Measurements from ENCODE around the gene SAP30BP.

Gene SAP30BP

DNA sequence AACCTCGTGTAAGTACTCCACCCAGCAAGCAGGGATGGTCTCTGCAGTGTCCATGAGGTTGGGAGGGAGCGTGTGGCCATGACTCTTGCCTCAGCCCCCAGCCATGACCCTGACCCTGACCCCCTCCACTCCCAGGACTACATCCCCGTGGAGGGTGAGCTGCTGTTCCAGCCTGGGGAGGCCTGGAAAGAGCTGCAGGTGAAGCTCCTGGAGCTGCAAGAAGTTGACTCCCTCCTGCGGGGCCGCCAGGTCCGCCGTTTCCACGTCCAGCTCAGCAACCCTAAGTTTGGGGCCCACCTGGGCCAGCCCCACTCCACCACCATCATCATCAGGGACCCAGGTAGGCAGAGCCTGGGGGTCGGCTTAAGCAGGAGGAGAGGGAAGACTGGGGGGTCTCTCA, 81.6 kb downstream of the SAP30BP start:
- H3K36me3 ChIP-seq (ENCODE audit: control insufficient read depth in 4 of 4, insufficient read depth in 4 of 4, low read length in 3 of 4), result no peaks in the 10 kb centered on the region
- H3K9me3 ChIP-seq (ENCODE audit: control extremely low read depth in 1 of 5, control insufficient read depth in 4 of 5, insufficient read depth in 2 of 5, low read depth in 1 of 5, low read length in 4 of 5), result no peaks in the 10 kb centered on the region
- peaks cover 0 to 13% (median 9%) of the 10 kb centered on the region in 4 experiments for H3K4me1 ChIP-seq (ENCODE audit: control extremely low read depth in 1 of 4, control insufficient read depth in 4 of 4, insufficient read depth in 4 of 4, low read length in 3 of 4)
- POLR2A ChIA-PET, result interaction anchor here (1.5 to 1.8 kb wide), 2 partner anchors 61 to 75 kb away, joined by 3 read pairs; no protein-coding TSS in a partner anchor
- 96% methylated on average over 3 of the region's 9 CpGs for WGBS (ENCODE audit: insufficient coverage)
- CTCF ChIA-PET, result interaction anchor here (0.7 to 11.6 kb wide), 27 partner anchors 9 to 460 kb away, joined by 3 to 257 read pairs (median 7); partner anchors contain the start of genes GALK1, RECQL5, SAP30BP and SLC25A19
- no peaks in the 10 kb centered on the region for H3K27me3 ChIP-seq (replicated peaks in 2 of 5; ENCODE audit: control insufficient read depth in 4 of 5, insufficient read depth in 5 of 5, low read length in 4 of 5)
- no peak overlapping the region for H3K27ac ChIP-seq (ENCODE audit: insufficient read depth in 1 of 2, low read depth in 1 of 2, low read length in 2 of 2, poor library complexity in 1 of 2, severe bottlenecking in 2 of 2)
- H3K4me3 ChIP-seq (ENCODE audit: control insufficient read depth in 1 of 7, extremely low read depth in 1 of 7, insufficient read depth in 4 of 7, low read depth in 2 of 7, low read length in 6 of 7), result no peak overlapping the region
- no peak for DNase-seq

DNA sequence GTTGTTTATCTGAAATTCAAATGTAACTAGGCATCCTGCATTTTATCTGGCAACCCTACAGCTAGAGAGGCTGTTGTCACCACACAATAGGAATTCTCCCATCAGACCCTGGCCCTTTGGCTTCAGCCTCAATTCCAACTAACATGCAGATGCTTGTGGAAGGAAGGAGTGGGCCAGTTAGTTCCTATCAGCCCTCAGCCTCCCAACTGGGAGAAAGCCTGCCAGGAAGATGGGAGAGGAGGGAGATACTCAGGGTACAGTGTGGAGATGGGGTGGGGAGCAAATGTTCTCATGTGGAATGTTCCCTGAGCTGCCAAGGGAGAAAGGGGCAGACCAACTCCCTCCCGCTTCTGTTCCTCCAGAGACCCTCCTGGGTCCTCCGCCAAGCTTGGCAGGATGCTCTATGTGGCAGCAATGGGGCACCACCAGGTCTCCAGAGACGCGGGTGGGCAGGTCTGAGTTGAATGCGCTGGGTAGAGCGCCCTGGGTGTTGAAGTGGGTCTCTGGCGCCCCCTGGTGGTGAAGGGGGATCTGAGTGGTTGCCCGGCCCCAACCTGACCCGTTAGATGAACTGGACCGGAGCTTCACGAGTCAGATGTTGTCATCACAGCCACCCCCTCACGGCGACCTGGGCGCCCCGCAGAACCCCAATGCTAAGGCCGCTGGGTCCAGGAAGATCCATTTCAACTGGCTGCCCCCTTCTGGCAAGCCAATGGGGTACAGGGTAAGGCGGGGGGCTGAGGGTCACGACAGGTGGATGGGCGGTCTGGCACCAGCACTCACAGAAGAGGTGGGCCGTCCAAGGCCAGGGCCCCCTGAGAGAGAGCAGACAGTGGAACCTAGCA, 82.6 kb downstream of the SAP30BP start:
- peak overlapping the region in 1 of 7 experiments; percentile 37 for H3K4me3 ChIP-seq (ENCODE audit: control insufficient read depth in 1 of 7, extremely low read depth in 1 of 7, insufficient read depth in 4 of 7, low read depth in 2 of 7, low read length in 6 of 7)
- DNase-seq, result peak; percentile 78 to 85 (median 80)
- POLR2A ChIA-PET, result interaction anchor here (0.6 to 1.1 kb wide), 2 partner anchors 29 to 94 kb away, joined by 3 read pairs; partner anchors contain the start of gene UNC13D
- CTCF ChIA-PET, result interaction anchor here (0.8 to 11.6 kb wide), 34 partner anchors 9 to 461 kb away, joined by 3 to 257 read pairs (median 4); partner anchors contain the start of genes GALK1, RECQL5, SAP30BP and SLC25A19
- H3K4me1 ChIP-seq (ENCODE audit: control extremely low read depth in 1 of 4, control insufficient read depth in 4 of 4, insufficient read depth in 4 of 4, low read length in 3 of 4), result peaks cover 0 to 22% (median 18%) of the 10 kb centered on the region in 4 experiments
- WGBS (ENCODE audit: insufficient coverage), result 15% methylated on average over 19 of the region's 20 CpGs
- no peaks in the 10 kb centered on the region for H3K27me3 ChIP-seq (replicated peaks in 2 of 5; ENCODE audit: control insufficient read depth in 4 of 5, insufficient read depth in 5 of 5, low read length in 4 of 5)
- H3K9me3 ChIP-seq (ENCODE audit: control extremely low read depth in 1 of 5, control insufficient read depth in 4 of 5, insufficient read depth in 2 of 5, low read depth in 1 of 5, low read length in 4 of 5), result no peaks in the 10 kb centered on the region
- H3K36me3 ChIP-seq (ENCODE audit: control insufficient read depth in 4 of 4, insufficient read depth in 4 of 4, low read length in 3 of 4), result no peaks in the 10 kb centered on the region
- H3K27ac ChIP-seq (ENCODE audit: insufficient read depth in 1 of 2, low read depth in 1 of 2, low read length in 2 of 2, poor library complexity in 1 of 2, severe bottlenecking in 2 of 2), result no peak overlapping the region

GRCh38 chr17:75750661-75751423, 83.7 kb downstream of the SAP30BP start:
- Histone ChIP-seq H3K36me3 (ENCODE audit: control insufficient read depth in 4 of 4, insufficient read depth in 4 of 4, low read length in 3 of 4) (no peaks in the 10 kb centered on the region), H3K9me3 (ENCODE audit: control extremely low read depth in 1 of 5, control insufficient read depth in 4 of 5, insufficient read depth in 2 of 5, low read depth in 1 of 5, low read length in 4 of 5) (no peaks in the 10 kb centered on the region), H3K4me1 (ENCODE audit: control extremely low read depth in 1 of 4, control insufficient read depth in 4 of 4, insufficient read depth in 4 of 4, low read length in 3 of 4) (peaks cover 0 to 24% (median 22%) of the 10 kb centered on the region in 4 experiments), H3K27me3 (replicated peaks in 2 of 5; ENCODE audit: control insufficient read depth in 4 of 5, insufficient read depth in 5 of 5, low read length in 4 of 5) (no peaks in the 10 kb centered on the region), H3K4me3 (ENCODE audit: control insufficient read depth in 1 of 7, extremely low read depth in 1 of 7, insufficient read depth in 4 of 7, low read depth in 2 of 7, low read length in 6 of 7) (no peak overlapping the region), H3K27ac (ENCODE audit: insufficient read depth in 1 of 2, low read depth in 1 of 2, low read length in 2 of 2, poor library complexity in 1 of 2, severe bottlenecking in 2 of 2) (no peak overlapping the region)
- WGBS (ENCODE audit: insufficient coverage), result 92% methylated on average over 23 of the region's 23 CpGs
- POLR2A ChIA-PET, result interaction anchor here (1.1 kb wide), 1 partner anchor 93 kb away, joined by 3 read pairs; the partner anchor contains the start of gene UNC13D
- CTCF ChIA-PET, result interaction anchor here (0.6 to 11.6 kb wide), 22 partner anchors 12 to 230 kb away, joined by 3 to 257 read pairs (median 8); partner anchors contain the start of genes GALK1, RECQL5, SAP30BP and SMIM5
- no peak for DNase-seq

DNA sequence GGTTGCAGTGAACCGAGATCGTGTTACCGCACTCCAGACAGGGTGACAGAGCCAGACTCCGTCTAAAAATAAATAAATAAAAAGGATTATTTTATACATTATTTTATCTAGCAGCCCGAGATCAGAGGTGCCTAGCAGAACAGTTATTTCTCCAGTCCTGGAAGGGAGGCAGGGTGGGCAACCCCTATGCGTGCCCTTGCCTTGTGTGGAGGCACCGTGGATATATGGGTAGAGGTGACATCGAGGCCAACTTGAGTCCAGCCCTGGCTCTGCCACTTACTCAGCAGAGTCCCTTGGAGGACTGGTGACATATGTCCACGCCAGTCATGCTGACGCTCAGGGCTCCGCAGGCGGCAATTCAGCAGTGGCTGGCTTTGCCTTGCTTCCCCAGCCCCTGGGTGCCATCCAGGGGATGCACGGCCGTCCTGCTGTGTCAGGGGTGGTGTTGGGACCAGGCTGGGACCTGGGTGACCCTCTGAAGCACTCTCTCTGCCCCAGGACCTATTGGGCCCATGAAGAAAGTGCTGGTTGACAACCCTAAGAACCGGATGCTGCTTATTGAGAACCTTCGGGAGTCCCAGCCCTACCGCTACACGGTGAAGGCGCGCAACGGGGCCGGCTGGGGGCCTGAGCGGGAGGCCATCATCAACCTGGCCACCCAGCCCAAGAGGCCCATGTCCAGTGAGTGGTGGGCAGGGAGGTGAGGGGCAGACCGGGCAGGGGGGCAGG, 84.7 kb downstream of the SAP30BP start:
- no peak overlapping the region for H3K27ac ChIP-seq (ENCODE audit: insufficient read depth in 1 of 2, low read depth in 1 of 2, low read length in 2 of 2, poor library complexity in 1 of 2, severe bottlenecking in 2 of 2)
- DNase-seq, result no peak
- ChIA-PET POLR2A (no interaction called here), CTCF (interaction anchor here (1.0 to 11.6 kb wide), 19 partner anchors 11 to 155 kb away, joined by 3 to 257 read pairs (median 13); partner anchors contain the start of genes GALK1 and SMIM5)
- H3K4me1 ChIP-seq (ENCODE audit: control extremely low read depth in 1 of 4, control insufficient read depth in 4 of 4, insufficient read depth in 4 of 4, low read length in 3 of 4), result peaks cover 0 to 24% (median 23%) of the 10 kb centered on the region in 4 experiments
- WGBS (ENCODE audit: insufficient coverage), result 79% methylated on average over 10 of the region's 24 CpGs
- H3K36me3 ChIP-seq (ENCODE audit: control insufficient read depth in 4 of 4, insufficient read depth in 4 of 4, low read length in 3 of 4), result no peaks in the 10 kb centered on the region
- H3K9me3 ChIP-seq (ENCODE audit: control extremely low read depth in 1 of 5, control insufficient read depth in 4 of 5, insufficient read depth in 2 of 5, low read depth in 1 of 5, low read length in 4 of 5), result no peaks in the 10 kb centered on the region
- no peak overlapping the region for H3K4me3 ChIP-seq (ENCODE audit: control insufficient read depth in 1 of 7, extremely low read depth in 1 of 7, insufficient read depth in 4 of 7, low read depth in 2 of 7, low read length in 6 of 7)
- H3K27me3 ChIP-seq (replicated peaks in 2 of 5; ENCODE audit: control insufficient read depth in 4 of 5, insufficient read depth in 5 of 5, low read length in 4 of 5), result no peaks in the 10 kb centered on the region

GRCh38 chr17:75752405-75752709, 85.2 kb downstream of the SAP30BP start:
- no peaks in the 10 kb centered on the region for H3K9me3 ChIP-seq (ENCODE audit: control extremely low read depth in 1 of 5, control insufficient read depth in 4 of 5, insufficient read depth in 2 of 5, low read depth in 1 of 5, low read length in 4 of 5)
- 98% methylated on average over 10 of the region's 10 CpGs for WGBS (ENCODE audit: insufficient coverage)
- ChIA-PET CTCF (interaction anchor here (0.6 to 4.8 kb wide), 15 partner anchors 11 to 148 kb away, joined by 3 to 67 read pairs (median 5); partner anchors contain the start of genes GALK1 and SMIM5), POLR2A (no interaction called here)
- no peaks in the 10 kb centered on the region for H3K27me3 ChIP-seq (replicated peaks in 2 of 5; ENCODE audit: control insufficient read depth in 4 of 5, insufficient read depth in 5 of 5, low read length in 4 of 5)
- no peak overlapping the region for H3K27ac ChIP-seq (ENCODE audit: insufficient read depth in 1 of 2, low read depth in 1 of 2, low read length in 2 of 2, poor library complexity in 1 of 2, severe bottlenecking in 2 of 2)
- H3K4me3 ChIP-seq (ENCODE audit: control insufficient read depth in 1 of 7, extremely low read depth in 1 of 7, insufficient read depth in 4 of 7, low read depth in 2 of 7, low read length in 6 of 7), result no peak overlapping the region
- H3K4me1 ChIP-seq (ENCODE audit: control extremely low read depth in 1 of 4, control insufficient read depth in 4 of 4, insufficient read depth in 4 of 4, low read length in 3 of 4), result peaks cover 0 to 24% (median 23%) of the 10 kb centered on the region in 4 experiments
- no peak for DNase-seq
- H3K36me3 ChIP-seq (ENCODE audit: control insufficient read depth in 4 of 4, insufficient read depth in 4 of 4, low read length in 3 of 4), result no peaks in the 10 kb centered on the region

- peaks cover 0 to 5% (median 3%) of the 10 kb centered on the region in 4 experiments for H3K36me3 ChIP-seq (ENCODE audit: control insufficient read depth in 4 of 4, insufficient read depth in 4 of 4, low read length in 3 of 4)
- H3K4me3 ChIP-seq (ENCODE audit: control insufficient read depth in 1 of 7, extremely low read depth in 1 of 7, insufficient read depth in 4 of 7, low read depth in 2 of 7, low read length in 6 of 7), result peak overlapping the region in 6 of 7 experiments; percentile 23 to 65 (median 54)
- ChIA-PET CTCF (interaction anchor here (0.6 to 4.8 kb wide), 43 partner anchors 8 to 546 kb away, joined by 3 to 67 read pairs (median 4); partner anchors contain the start of genes GALK1, SMIM5 and TRIM65), POLR2A (interaction anchor here (1.0 to 1.5 kb wide), 5 partner anchors 12 to 77 kb away, joined by 3 to 8 read pairs (median 4); partner anchors contain the start of gene GALK1)
- peaks cover 0 to 23% (median 22%) of the 10 kb centered on the region in 4 experiments for H3K4me1 ChIP-seq (ENCODE audit: control extremely low read depth in 1 of 4, control insufficient read depth in 4 of 4, insufficient read depth in 4 of 4, low read length in 3 of 4)
- WGBS (ENCODE audit: insufficient coverage), result 78% methylated on average over 16 of the region's 19 CpGs
- H3K27ac ChIP-seq (ENCODE audit: insufficient read depth in 1 of 2, low read depth in 1 of 2, low read length in 2 of 2, poor library complexity in 1 of 2, severe bottlenecking in 2 of 2), result no peak overlapping the region
- DNase-seq, result no peak
- no peaks in the 10 kb centered on the region for H3K9me3 ChIP-seq (ENCODE audit: control extremely low read depth in 1 of 5, control insufficient read depth in 4 of 5, insufficient read depth in 2 of 5, low read depth in 1 of 5, low read length in 4 of 5)
- no peaks in the 10 kb centered on the region for H3K27me3 ChIP-seq (replicated peaks in 2 of 5; ENCODE audit: control insufficient read depth in 4 of 5, insufficient read depth in 5 of 5, low read length in 4 of 5)
These were observed 85.8 kb downstream of the SAP30BP start for GRCh38 chr17:75752802-75753513.

Data from common myeloid progenitor, CD34-positive (primary cell).